Measurements from ENCODE around the gene DHDH.

DNA sequence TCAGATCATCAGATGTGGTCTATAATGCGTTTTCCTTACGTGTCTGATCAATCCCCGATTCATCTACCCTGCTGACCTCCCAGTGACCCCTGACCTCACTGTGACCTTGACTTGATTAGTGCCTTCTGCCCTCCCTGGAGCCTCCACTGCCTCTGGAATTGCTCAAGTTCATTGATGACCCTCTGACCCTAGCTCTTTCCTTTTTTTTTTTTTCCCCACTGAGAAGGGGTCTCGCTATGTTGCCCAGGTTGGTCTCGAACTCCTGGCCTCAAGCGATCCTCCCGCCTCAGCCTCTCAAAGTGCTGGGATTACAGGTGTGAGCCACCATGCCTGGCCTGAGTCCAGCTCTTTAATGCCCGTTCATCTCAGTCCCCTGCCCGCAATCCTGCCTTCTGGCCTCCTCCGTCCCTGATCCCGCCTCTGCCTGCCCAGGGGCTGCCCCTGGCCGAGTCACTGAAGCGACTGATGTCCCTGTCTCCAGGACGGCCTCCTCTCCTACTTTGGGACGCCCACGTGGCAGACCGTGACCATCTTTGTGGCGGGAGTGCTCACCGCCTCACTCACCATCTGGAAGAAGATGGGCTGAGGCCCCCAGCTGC, 27.7 kb downstream of the DHDH start:
- TF ChIP-seq, protein P1, sequence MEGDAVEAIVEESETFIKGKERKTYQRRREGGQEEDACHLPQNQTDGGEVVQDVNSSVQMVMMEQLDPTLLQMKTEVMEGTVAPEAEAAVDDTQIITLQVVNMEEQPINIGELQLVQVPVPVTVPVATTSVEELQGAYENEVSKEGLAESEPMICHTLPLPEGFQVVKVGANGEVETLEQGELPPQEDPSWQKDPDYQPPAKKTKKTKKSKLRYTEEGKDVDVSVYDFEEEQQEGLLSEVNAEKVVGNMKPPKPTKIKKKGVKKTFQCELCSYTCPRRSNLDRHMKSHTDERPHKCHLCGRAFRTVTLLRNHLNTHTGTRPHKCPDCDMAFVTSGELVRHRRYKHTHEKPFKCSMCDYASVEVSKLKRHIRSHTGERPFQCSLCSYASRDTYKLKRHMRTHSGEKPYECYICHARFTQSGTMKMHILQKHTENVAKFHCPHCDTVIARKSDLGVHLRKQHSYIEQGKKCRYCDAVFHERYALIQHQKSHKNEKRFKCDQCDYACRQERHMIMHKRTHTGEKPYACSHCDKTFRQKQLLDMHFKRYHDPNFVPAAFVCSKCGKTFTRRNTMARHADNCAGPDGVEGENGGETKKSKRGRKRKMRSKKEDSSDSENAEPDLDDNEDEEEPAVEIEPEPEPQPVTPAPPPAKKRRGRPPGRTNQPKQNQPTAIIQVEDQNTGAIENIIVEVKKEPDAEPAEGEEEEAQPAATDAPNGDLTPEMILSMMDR (conservative IDR thresholded peaks at IDR 0.05 in 1 of 2, IDR thresholded peaks at IDR 0.05 in 1 of 2; ENCODE audit: extremely low read depth in 1 of 2, insufficient read depth in 1 of 2, low read depth in 1 of 2, low read length in 2 of 2) = no peak
- TF ChIP-seq EZH2 (IDR thresholded peaks at IDR 0.05; ENCODE audit: borderline replicate concordance, low read length) = no peak

Measured in mammary epithelial cell (primary cell).